Germinal center (tissue), 1 donor: ENCODE results near the gene STRIP2.
"Not testable (repeated sequence)": the region's sequence is repeated elsewhere in the genome, so short reads cannot be mapped to it uniquely, and the experiment has no call there.

Experiments
- DNase-seq: peaks from one replicate; pipeline ENCODE4 v3.0.0; 2012; ENCODE audit warnings: mixed read lengths, low spot score

STRIP2 gene

GRCh38 chr7:129433847-129434674 lies at the start of gene STRIP2:
Gene STRIP2, plus strand, starts transcription at chr7:129434432. Its CDS starts 41 bp downstream, at chr7:129434473.
- peak; percentile 95 for DNase-seq

- DNase-seq, result no peak
These were observed 49.1 kb upstream of the STRIP2 start for GRCh38 chr7:129385116-129385515.

DNA sequence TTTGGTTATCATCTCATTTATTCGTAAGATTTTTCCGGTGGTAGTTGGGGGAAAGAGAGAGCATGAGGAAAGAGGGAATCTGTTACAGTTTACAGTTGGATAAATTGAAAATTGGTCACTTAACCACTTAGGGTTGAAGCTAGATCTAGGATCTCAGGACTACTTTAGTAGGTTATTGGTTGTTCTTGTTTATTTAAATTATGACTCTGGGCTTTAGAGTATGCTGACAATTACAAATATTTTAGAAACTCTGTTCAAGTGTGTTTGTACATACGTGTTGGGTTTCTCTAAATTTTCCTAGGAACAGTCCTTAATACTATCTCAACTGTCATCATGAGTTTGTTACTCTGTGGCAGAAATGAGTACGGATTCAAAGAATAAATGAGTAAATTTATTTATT lies 48.6 kb upstream of the STRIP2 start:
- DNase-seq, result no peak

DNA sequence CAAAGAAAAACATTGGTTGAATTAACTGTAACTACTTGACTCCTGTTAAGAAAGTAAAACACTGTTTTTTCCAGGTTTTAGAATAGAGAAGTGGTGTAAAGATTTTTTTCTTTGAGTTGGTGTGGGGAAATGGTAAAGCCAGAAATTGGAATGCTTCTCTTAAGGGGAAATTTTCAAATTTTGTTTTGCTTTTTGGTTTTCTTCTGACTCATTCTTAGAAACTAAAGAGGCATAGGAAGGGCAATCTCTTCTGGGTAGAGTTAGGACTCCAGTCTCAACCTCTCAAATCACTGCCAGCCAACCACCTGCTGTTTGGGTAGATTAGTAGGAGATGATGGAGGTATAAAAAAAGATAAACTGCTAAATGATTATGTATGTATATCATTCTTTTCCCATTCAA lies 47.7 kb upstream of the STRIP2 start:
- DNase-seq, result no peak

DNA sequence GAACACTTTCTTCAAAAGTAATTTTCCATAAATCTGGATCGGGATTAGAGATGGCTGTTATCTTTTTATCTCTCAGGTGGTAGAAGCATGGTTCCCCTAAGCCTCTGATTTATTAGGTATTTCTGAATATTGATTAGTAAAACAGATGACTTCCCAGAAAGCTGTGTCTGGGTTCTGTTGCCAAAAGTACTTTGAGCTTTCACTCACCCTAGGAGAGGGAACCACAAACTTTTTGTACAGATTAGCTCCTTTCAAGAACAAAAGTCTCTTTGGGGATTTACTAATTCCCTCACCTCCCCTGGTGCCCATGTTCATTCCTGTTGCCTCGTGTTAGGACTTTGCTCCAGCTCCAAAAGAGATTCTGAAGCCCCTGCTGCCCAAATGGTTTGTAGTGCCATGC lies 46.7 kb upstream of the STRIP2 start:
- no peak for DNase-seq

GRCh38 chr7:129388333-129389098 lies 45.7 kb upstream of the STRIP2 start:
- no peak for DNase-seq

- no peak for DNase-seq
These were observed 44.4 kb upstream of the STRIP2 start for GRCh38 chr7:129389829-129390228.

- DNase-seq, result no peak
These were observed 43.9 kb upstream of the STRIP2 start for GRCh38 chr7:129390314-129390713.

- DNase-seq, result no peak
These were observed 42.6 kb upstream of the STRIP2 start for GRCh38 chr7:129391546-129392171.

DNA sequence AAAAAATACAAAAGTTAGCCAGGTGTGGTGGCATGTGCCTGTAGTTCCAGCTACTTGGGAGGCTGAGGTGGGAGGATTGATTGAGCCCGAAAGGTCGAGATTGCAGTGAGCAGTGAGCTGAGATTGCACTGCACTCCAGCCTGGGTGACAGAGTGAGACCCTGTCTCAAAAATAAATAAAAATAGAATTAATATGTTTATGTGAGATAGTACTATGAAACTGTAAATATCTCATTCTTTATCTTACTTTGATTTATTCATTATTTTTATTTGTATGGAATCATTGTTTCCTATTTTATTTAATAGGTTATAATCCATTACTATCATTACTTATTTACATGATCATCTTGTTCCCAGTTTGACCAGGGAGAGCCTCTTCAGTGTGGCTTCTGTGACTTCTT lies 41.0 kb upstream of the STRIP2 start:
- DNase-seq, result no peak

DNA sequence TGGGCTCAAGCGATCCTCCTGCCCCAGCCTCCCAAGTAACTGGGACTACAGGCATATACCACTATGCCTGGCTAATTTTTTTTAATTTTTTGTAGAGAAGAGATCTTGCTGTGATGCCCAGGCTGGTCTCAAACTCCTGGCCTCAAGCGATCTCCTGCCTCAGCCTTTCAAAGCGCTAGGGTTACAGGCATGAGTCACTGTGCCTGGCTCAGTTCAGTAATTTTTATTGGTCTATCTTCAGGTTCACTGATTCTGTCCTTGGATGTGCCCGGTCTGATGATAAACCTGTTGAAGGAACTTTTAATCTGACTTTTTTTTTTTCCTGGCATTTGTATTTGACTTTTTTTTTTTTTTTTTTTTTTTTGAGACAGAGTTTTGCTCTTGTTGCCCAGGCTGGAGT lies 40.1 kb upstream of the STRIP2 start:
- DNase-seq, result no peak

GRCh38 chr7:129394982-129395914 lies 39.0 kb upstream of the STRIP2 start:
- DNase-seq, result no peak

DNA sequence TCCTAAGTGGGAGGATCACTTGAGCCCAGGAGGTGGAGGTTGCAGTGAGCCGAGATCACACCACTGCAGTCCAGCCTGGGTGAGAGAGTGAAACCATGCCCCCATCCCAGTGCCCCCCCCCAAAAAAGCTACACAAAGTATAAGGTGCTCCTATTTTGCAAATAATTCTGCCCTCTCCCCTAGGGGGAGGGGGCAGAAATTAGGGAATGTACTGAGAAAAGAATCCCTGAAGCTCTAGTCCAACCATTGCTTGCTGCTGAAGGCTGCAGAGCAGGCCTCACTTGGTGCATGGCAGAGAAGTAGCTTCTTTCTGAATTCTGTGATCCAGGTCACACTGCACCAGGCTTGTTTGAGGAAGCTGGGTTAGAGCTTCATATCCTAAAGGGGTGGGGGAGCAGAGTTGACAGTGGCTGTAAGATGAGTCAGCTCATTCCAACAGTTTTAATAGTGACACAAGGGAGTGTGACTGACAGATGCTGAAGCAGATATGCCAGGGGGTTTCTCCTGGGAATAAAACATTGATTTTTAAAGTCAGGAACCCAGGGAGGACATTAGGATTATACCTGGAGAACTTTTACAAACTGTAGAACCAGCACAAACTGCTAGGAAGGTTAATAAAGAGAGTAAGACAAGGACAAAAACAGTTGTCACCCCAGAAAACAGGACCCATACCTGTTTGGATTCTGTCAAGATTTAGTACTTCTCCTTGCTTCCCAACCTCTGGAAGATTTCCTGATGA lies 32.8 kb upstream of the STRIP2 start:
- DNase-seq, result no peak

GRCh38 chr7:129401967-129402860 lies 32.0 kb upstream of the STRIP2 start:
- no peak for DNase-seq

GRCh38 chr7:129405527-129405926 lies 28.7 kb upstream of the STRIP2 start:
- DNase-seq, result no peak

GRCh38 chr7:129410238-129410637 lies 24.0 kb upstream of the STRIP2 start:
- not testable (repeated sequence) for DNase-seq

GRCh38 chr7:129412501-129412900 lies 21.7 kb upstream of the STRIP2 start:
- no peak for DNase-seq

DNA sequence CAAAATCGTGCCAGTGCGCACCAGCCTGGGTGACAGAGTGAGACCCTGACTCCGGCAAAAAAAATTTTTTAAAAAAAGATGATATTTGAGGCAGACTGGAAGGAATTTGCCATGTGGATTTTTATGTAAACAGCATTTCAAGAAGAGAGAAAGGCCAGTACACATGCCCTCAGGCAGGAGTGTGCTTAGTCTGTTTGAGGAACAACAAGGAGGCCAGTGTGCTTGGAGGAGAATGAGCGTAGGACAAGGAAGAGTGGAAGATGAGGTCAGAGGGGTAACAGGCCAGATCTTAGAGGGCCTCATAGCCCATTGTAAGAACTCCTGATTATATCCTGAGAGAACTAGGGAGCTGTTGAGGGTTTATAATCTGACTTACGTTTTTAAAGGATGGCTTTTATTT lies 17.2 kb upstream of the STRIP2 start:
- no peak for DNase-seq

- no peak for DNase-seq
These were observed 12.4 kb upstream of the STRIP2 start for GRCh38 chr7:129421717-129422250.

- DNase-seq, result no peak
These were observed 11.5 kb upstream of the STRIP2 start for GRCh38 chr7:129422727-129423126.
